ENCODE results near the gene IGFL1. TPM values are rescaled to one million over a fixed set of nuclear protein-coding genes. Genes with fewer than 3 reads are reported as not detected.

The IGFL1 gene
- total and polyA plus RNA-seq, 8 donors, result 0.35 TPM; not detected in 7

- H3K27ac ChIP-seq, result no peak overlapping the region
- ATAC-seq, result no peak
- no peaks in the 10 kb centered on the region for H3K36me3 ChIP-seq
- no peak for DNase-seq
- H3K27me3 ChIP-seq, result peaks cover 0 to 6% of the 10 kb centered on the region in 2 donors
- no peak for TF ChIP-seq CTCF (IDR thresholded peaks at IDR 0.05)
- H3K4me3 ChIP-seq, result no peak overlapping the region
- peaks cover 0 to 10% of the 10 kb centered on the region in 2 donors for H3K4me1 ChIP-seq
- intact Hi-C loops (cut with DNase I), result no loop called here
- H3K9me3 ChIP-seq, result no peaks in the 10 kb centered on the region
Observed at GRCh38 chr19:46279177-46279576, 49.6 kb downstream of the IGFL1 start.

Other genes with a start within 250 kb of the IGFL1 start
- 10 to 100 TPM; 15.9 to 17.3 TPM for gene CCDC61, start 234.3 kb upstream of the IGFL1 start, total RNA-seq
- gene CCDC61, start 234.3 kb upstream of the IGFL1 start, polyA plus RNA-seq (ENCODE audit: insufficient read length in 6 of 6), result 10 to 100 TPM; 12.1 to 15.9 (median 14.3) TPM
- gene PGLYRP1, start 206.7 kb upstream of the IGFL1 start, total RNA-seq, result 1 to 10 TPM in 1 of 2 donors, under 1 TPM in 1; 0.38 to 6.3 TPM
- gene PGLYRP1, start 206.7 kb upstream of the IGFL1 start, polyA plus RNA-seq (ENCODE audit: insufficient read length in 6 of 6), result 1 to 10 TPM in 2 of 6 donors, under 1 TPM in 4; 0.31 to 2.0 (median 0.89) TPM
- not detected for gene IGFL4, start 188.7 kb upstream of the IGFL1 start, total RNA-seq
- 1 to 10 TPM in 3 of 6 donors, under 1 TPM in 3; 0.48 to 1.2 (median 1.0) TPM for gene IGFL4, start 188.7 kb upstream of the IGFL1 start, polyA plus RNA-seq (ENCODE audit: insufficient read length in 6 of 6)
- not detected for gene IGFL3, start 105.1 kb upstream of the IGFL1 start, total RNA-seq
- not detected for gene IGFL3, start 105.1 kb upstream of the IGFL1 start, polyA plus RNA-seq (ENCODE audit: insufficient read length in 6 of 6)
- gene IGFL2, start 81.5 kb upstream of the IGFL1 start, total RNA-seq, result 1 to 10 TPM in 1 of 2 donors, not detected in 1; 1.8 TPM
- 1 to 10 TPM in 4 of 6 donors, under 1 TPM in 2; 0.28 to 1.4 (median 1.2) TPM for gene IGFL2, start 81.5 kb upstream of the IGFL1 start, polyA plus RNA-seq (ENCODE audit: insufficient read length in 6 of 6)
- gene HIF3A, start 67.3 kb downstream of the IGFL1 start, total RNA-seq, result 10 to 100 TPM; 15.9 to 30.1 TPM
- gene HIF3A, start 67.3 kb downstream of the IGFL1 start, polyA plus RNA-seq (ENCODE audit: insufficient read length in 6 of 6), result 100 to 1,000 TPM; 141 to 218 (median 198) TPM
- gene PPP5C, start 117.3 kb downstream of the IGFL1 start, total RNA-seq, result 10 to 100 TPM; 52.6 to 55.7 TPM
- gene PPP5C, start 117.3 kb downstream of the IGFL1 start, polyA plus RNA-seq (ENCODE audit: insufficient read length in 6 of 6), result 100 to 1,000 TPM in 2 of 6 donors, 10 to 100 TPM in 4; 97.2 to 114 (median 99.2) TPM
- 10 to 100 TPM; 11.8 to 15.5 TPM for gene CCDC8, start 183.8 kb downstream of the IGFL1 start, total RNA-seq
- gene CCDC8, start 183.8 kb downstream of the IGFL1 start, polyA plus RNA-seq (ENCODE audit: insufficient read length in 6 of 6), result 10 to 100 TPM; 41.1 to 59.7 (median 51.6) TPM
- under 1 TPM; 0.09 to 0.16 TPM for gene PNMA8C, start 199.2 kb downstream of the IGFL1 start, total RNA-seq
- 1 to 10 TPM in 1 of 6 donors, under 1 TPM in 5; 0.24 to 1.5 (median 0.54) TPM for gene PNMA8C, start 199.2 kb downstream of the IGFL1 start, polyA plus RNA-seq (ENCODE audit: insufficient read length in 6 of 6)
- 1 to 10 TPM; 1.5 to 3.8 TPM for gene PNMA8A, start 241.8 kb downstream of the IGFL1 start, total RNA-seq
- gene PNMA8A, start 241.8 kb downstream of the IGFL1 start, polyA plus RNA-seq (ENCODE audit: insufficient read length in 6 of 6), result 10 to 100 TPM; 12.7 to 17.2 (median 14.2) TPM